K562 treated with DMSO at 1 percent for 48 hours (cell line): ENCODE results near the gene FAM234B. TPM values are rescaled to one million over a fixed set of nuclear protein-coding genes. Genes with fewer than 3 reads are reported as not detected.

ENCODE experiments used
- total RNA-seq: library from RNA; unstranded; fragments of 300-600 nt; gene quantifications from 2 replicates; pipeline ENCODE4 v1.2.3, GENCODE V29; 2022; ENCODE audit warnings: low replicate concordance; ENCODE audit errors: extremely low read depth

Gene FAM234B
- not detected in 2 replicates for total RNA-seq

GRCh38 chr12:13044002-13044905, at the start of gene FAM234B:
TSS of gene FAM234B (plus strand) at chr12:13044381. CDS start at chr12:13044404, 23 bp downstream.

DNA sequence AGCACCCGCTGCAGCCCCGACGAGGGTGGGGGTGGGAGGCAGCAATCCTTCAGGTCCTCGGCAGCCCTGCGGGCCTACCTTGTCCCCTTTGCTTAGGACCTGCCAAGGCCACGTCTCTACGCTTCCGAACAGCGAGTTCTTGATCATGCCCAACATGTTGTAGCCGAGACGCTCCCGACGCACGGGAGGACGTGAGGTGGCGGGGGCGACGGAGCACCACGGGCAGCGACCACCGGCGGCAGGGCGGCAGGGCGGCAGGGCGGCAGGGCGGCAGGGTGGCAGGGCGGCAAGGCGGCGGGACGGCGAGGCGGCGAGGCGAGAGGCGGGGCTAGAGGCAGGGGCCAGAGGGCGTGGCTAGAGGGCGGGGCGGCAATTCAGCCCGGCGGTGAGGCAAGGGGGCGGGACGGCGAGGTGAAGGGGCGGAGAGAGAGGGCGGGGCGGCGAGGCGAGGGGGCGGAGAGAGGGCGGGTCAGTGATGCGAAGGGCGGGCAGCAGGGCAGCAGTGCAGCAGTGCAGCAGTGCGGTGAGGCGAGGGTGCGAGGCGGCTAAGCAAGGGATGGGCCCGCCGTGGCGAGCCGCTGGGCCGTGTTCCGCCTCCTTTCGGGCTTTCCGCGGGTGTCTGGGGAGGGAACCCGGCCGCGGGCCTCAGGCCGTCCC, 44.1 kb upstream of the FAM234B start, which contains the start of gene HEBP1:
Gene HEBP1 (minus strand): TSS at position 307 of the 657 bp plus-strand sequence. CDS start 151 bp downstream, at position 156.

DNA sequence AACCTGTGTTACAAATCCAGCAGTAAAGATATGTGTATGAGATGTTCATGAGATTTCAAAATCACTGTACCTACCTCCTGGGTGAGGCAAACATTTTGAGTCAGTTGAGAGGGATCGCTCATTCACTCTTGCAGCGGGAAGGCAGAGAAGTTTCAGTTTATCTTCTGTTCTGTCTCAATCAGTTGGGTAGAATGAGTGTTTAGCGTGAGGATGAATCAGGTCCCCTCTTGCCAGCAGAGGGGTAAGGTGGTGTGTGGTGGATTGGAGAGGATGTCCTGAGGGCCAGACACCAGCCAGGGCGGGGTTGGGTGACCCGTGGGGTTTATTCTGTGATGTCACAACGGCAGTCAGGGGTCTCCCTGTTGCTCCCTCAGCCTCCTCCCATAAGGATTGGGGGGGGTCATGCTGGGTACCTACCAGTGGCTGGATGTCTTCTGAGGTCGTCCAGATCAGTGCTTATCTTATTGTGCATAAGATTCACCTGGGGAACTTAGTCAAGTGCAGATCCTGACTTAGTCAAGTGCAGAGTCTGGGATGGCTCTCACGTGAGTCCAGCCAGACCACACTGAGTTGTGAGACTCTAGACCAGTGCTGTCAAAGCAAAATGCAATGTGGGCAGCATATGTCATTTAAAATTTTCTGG, 59.3 kb downstream of the FAM234B start, which contains the start of gene GSG1:
Gene GSG1 (minus strand): TSS at position 277 of the 643 bp plus-strand sequence. CDS start 155 bp downstream, at position 122.

Other genes with a start within 250 kb of the FAM234B start
- not detected in 2 replicates for gene DDX47, start 231.0 kb upstream of the FAM234B start, total RNA-seq
- gene GPRC5A, start 152.8 kb upstream of the FAM234B start, total RNA-seq = not detected in 2 replicates
- not detected in 2 replicates for gene GPRC5D, start 92.2 kb upstream of the FAM234B start, total RNA-seq
- not detected in 2 replicates for gene HEBP1, start 44.1 kb upstream of the FAM234B start, total RNA-seq
- not detected in 2 replicates for gene GSG1, start 59.3 kb downstream of the FAM234B start, total RNA-seq
- not detected in 2 replicates for gene EMP1, start 152.3 kb downstream of the FAM234B start, total RNA-seq